Measurements from ENCODE around the gene CUL3.
"Not testable (repeated sequence)": the region's sequence is repeated elsewhere in the genome, so short reads cannot be mapped to it uniquely, and the experiment has no call there.

CUL3 gene

GRCh38 chr2:224543939-224544338, 41.2 kb downstream of the CUL3 start:
- DNase-seq (ENCODE audit: low spot score), result no peak

- no peak for DNase-seq (ENCODE audit: low spot score)
These were observed 46.5 kb downstream of the CUL3 start for GRCh38 chr2:224538561-224539138.

- DNase-seq (ENCODE audit: low spot score), result no peak
These were observed 52.2 kb downstream of the CUL3 start for GRCh38 chr2:224532931-224533330.

- no peak for DNase-seq (ENCODE audit: low spot score)
These were observed 52.7 kb downstream of the CUL3 start for GRCh38 chr2:224532441-224532840.

GRCh38 chr2:224528171-224528570, 57.0 kb downstream of the CUL3 start:
- no peak for DNase-seq (ENCODE audit: low spot score)

- DNase-seq (ENCODE audit: low spot score), result no peak
These were observed 59.4 kb downstream of the CUL3 start for GRCh38 chr2:224525774-224526173.

- no peak for DNase-seq (ENCODE audit: low spot score)
These were observed 60.5 kb downstream of the CUL3 start for GRCh38 chr2:224524657-224525056.

- peak; percentile 28 for DNase-seq (ENCODE audit: low spot score)
These were observed 61.3 kb downstream of the CUL3 start for GRCh38 chr2:224523626-224524577.

- DNase-seq (ENCODE audit: low spot score), result not testable (repeated sequence)
These were observed 62.7 kb downstream of the CUL3 start for GRCh38 chr2:224522483-224522882.

- DNase-seq (ENCODE audit: low spot score), result no peak
These were observed 65.1 kb downstream of the CUL3 start for GRCh38 chr2:224520064-224520463.

GRCh38 chr2:224518806-224519580, 66.2 kb downstream of the CUL3 start:
- DNase-seq (ENCODE audit: low spot score), result peak; percentile 30

GRCh38 chr2:224517963-224518362, 67.2 kb downstream of the CUL3 start:
- no peak for DNase-seq (ENCODE audit: low spot score)

- not testable (repeated sequence) for DNase-seq (ENCODE audit: low spot score)
These were observed 68.8 kb downstream of the CUL3 start for GRCh38 chr2:224516393-224516792.

- DNase-seq (ENCODE audit: low spot score), result no peak
These were observed 71.2 kb downstream of the CUL3 start for GRCh38 chr2:224513991-224514390.

GRCh38 chr2:224507789-224508188, 77.4 kb downstream of the CUL3 start:
- DNase-seq (ENCODE audit: low spot score), result no peak

- DNase-seq (ENCODE audit: low spot score), result no peak
These were observed 78.7 kb downstream of the CUL3 start for GRCh38 chr2:224506494-224506893.

GRCh38 chr2:224498991-224499390, 86.2 kb downstream of the CUL3 start:
- DNase-seq (ENCODE audit: low spot score), result no peak

- no peak for DNase-seq (ENCODE audit: low spot score)
These were observed 92.6 kb downstream of the CUL3 start for GRCh38 chr2:224492531-224492930.

- DNase-seq (ENCODE audit: low spot score), result not testable (repeated sequence)
These were observed 97.2 kb downstream of the CUL3 start for GRCh38 chr2:224487940-224488339.

- DNase-seq (ENCODE audit: low spot score), result peak; percentile 98
These were observed 99.8 kb downstream of the CUL3 start for GRCh38 chr2:224485081-224486014.

- DNase-seq (ENCODE audit: low spot score), result no peak
These were observed 105.3 kb downstream of the CUL3 start for GRCh38 chr2:224479826-224480225.
